DOHH2 (cell line): Measurements from ENCODE around the gene UNC5B.

ENCODE experiments used
- H3F3A ChIP-seq: fragments of 200-600 bp; sonication (generic), shearing (Covaris generic); 2 replicates; pipeline ENCODE4 v1.6.0; 2016; ENCODE audit warnings: antibody characterized with exemption, mild to moderate bottlenecking; ENCODE audit not compliant: control insufficient read depth, insufficient read depth
- H3K27ac ChIP-seq: fragments of 200-600 bp; sonication (generic); 2 replicates; pipeline ENCODE4 v1.5.1; 2014; ENCODE audit warnings: low read depth, mild to moderate bottlenecking, low read length, moderate library complexity
- H3K27me3 ChIP-seq: fragments of 200-600 bp; sonication (generic); 2 replicates; pipeline ENCODE4 v1.6.1; 2014; ENCODE audit warnings: mild to moderate bottlenecking, low read length, mixed read lengths; ENCODE audit not compliant: control insufficient read depth
- H3K36me3 ChIP-seq: fragments of 200-600 bp; sonication (generic); 2 replicates; pipeline ENCODE4 v1.6.1; 2014; ENCODE audit warnings: mild to moderate bottlenecking, low read length, moderate library complexity, mixed read lengths; ENCODE audit not compliant: control insufficient read depth
- H3K4me1 ChIP-seq: fragments of 200-600 bp; sonication (generic); 2 replicates; pipeline ENCODE4 v1.6.1; 2014; ENCODE audit warnings: mild to moderate bottlenecking, low read length, mixed read lengths; ENCODE audit not compliant: control insufficient read depth
- H3K4me2 ChIP-seq: fragments of 200-600 bp; sonication (generic); 2 replicates; pipeline ENCODE4 v1.6.0; 2014; ENCODE audit warnings: mild to moderate bottlenecking, low read length, moderate library complexity
- H3K4me3 ChIP-seq: fragments of 200-600 bp; sonication (generic); 2 replicates; pipeline ENCODE4 v1.5.1; 2014; ENCODE audit warnings: mild to moderate bottlenecking, low read length, mixed read lengths
- H3K79me2 ChIP-seq: fragments of 200-600 bp; sonication (generic); 2 replicates; pipeline ENCODE4 v1.6.1; 2014; ENCODE audit warnings: mild to moderate bottlenecking, low read length, mixed read lengths; ENCODE audit not compliant: control insufficient read depth
- H3K9me2 ChIP-seq: fragments of 200-600 bp; sonication (generic); replicated peaks from 2 replicates; pipeline ENCODE4 v1.6.1; 2014; ENCODE audit warnings: mild to moderate bottlenecking, low read length, mixed read lengths; ENCODE audit not compliant: control insufficient read depth
- H3K9me3 ChIP-seq: fragments of 200-600 bp; sonication (generic); 2 replicates; pipeline ENCODE4 v1.6.1; 2014; ENCODE audit warnings: antibody characterized with exemption, low read length, mixed read lengths; ENCODE audit not compliant: control insufficient read depth, insufficient read depth
- H4K20me1 ChIP-seq: fragments of 200-600 bp; sonication (generic); 2 replicates; pipeline ENCODE4 v1.6.0; 2014; ENCODE audit warnings: low read depth, mild to moderate bottlenecking, antibody characterized with exemption, low read length, moderate library complexity; ENCODE audit not compliant: control insufficient read depth, insufficient read depth
- EZH2phosphoT487 ChIP-seq: fragments of 200-600 bp; sonication (generic); IDR thresholded peaks from 2 replicates; pipeline ENCODE4 v1.6.1; 2017; ENCODE audit warnings: borderline replicate concordance, mild to moderate bottlenecking, antibody characterized with exemption, low read length, moderate library complexity, mixed read lengths
- TF ChIP-seq, protein P1 (sequence below): fragments of 200-600 bp; sonication (generic); IDR thresholded peaks from one replicate; pipeline ENCODE4 v1.5.1; 2014; ENCODE audit warnings: antibody characterized with exemption, mild to moderate bottlenecking, low read depth, low read length; ENCODE audit not compliant: poor library complexity, severe bottlenecking

UNC5B gene

DNA sequence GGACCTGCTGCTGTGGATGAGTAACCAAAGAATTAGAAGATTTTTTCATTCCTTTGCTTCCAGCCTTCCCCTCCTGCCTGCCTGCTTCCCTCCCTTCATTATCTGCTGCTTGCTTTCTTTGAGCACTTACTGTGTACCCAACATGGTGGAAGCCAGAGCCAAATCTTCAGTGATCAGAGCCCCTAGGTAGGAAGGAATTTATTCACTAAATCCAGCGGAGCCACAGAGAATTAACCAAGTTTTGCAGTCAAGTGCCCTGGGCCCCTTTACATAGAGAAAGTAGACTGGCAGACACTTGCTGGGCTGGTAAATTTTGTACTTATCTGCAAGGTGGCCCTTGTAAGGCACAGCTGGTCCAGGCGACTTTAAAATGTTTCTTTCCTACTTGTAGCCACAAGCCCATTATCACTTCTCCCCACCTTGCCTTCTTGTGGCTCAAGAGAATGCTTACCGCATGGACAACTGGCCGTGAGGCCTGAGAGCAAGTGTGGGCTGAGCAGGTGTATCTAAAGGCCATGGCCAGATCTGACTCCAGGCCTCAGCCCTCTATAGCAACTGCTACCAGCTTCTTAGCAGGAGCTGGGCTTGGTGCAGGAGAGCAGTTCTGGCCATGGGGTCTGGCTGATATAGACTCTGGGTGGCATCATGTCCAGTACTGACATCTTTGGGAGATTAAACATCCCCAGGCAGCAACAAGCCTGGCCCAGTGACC, 11.1 kb downstream of the UNC5B start:
- H3K27me3 ChIP-seq: peaks cover 6% of the 10 kb centered on the region
- H3K4me2 ChIP-seq: no peak overlapping the region
- H3K27ac ChIP-seq: no peak overlapping the region
- no peaks in the 10 kb centered on the region for H3K79me2 ChIP-seq
- no peaks in the 10 kb centered on the region for H3K4me1 ChIP-seq
- H3K4me3 ChIP-seq: no peak overlapping the region
- H3K9me3 ChIP-seq: no peaks in the 10 kb centered on the region
- no peak for TF ChIP-seq EZH2phosphoT487
- TF ChIP-seq, protein P1, sequence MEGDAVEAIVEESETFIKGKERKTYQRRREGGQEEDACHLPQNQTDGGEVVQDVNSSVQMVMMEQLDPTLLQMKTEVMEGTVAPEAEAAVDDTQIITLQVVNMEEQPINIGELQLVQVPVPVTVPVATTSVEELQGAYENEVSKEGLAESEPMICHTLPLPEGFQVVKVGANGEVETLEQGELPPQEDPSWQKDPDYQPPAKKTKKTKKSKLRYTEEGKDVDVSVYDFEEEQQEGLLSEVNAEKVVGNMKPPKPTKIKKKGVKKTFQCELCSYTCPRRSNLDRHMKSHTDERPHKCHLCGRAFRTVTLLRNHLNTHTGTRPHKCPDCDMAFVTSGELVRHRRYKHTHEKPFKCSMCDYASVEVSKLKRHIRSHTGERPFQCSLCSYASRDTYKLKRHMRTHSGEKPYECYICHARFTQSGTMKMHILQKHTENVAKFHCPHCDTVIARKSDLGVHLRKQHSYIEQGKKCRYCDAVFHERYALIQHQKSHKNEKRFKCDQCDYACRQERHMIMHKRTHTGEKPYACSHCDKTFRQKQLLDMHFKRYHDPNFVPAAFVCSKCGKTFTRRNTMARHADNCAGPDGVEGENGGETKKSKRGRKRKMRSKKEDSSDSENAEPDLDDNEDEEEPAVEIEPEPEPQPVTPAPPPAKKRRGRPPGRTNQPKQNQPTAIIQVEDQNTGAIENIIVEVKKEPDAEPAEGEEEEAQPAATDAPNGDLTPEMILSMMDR: no peak
- no peaks in the 10 kb centered on the region for H3K36me3 ChIP-seq
- peaks cover 2% of the 10 kb centered on the region; the same call in 1 of the 2 replicates for H4K20me1 ChIP-seq
- H3K9me2 ChIP-seq: no peaks in the 10 kb centered on the region
- no peaks in the 10 kb centered on the region for H3F3A ChIP-seq

DNA sequence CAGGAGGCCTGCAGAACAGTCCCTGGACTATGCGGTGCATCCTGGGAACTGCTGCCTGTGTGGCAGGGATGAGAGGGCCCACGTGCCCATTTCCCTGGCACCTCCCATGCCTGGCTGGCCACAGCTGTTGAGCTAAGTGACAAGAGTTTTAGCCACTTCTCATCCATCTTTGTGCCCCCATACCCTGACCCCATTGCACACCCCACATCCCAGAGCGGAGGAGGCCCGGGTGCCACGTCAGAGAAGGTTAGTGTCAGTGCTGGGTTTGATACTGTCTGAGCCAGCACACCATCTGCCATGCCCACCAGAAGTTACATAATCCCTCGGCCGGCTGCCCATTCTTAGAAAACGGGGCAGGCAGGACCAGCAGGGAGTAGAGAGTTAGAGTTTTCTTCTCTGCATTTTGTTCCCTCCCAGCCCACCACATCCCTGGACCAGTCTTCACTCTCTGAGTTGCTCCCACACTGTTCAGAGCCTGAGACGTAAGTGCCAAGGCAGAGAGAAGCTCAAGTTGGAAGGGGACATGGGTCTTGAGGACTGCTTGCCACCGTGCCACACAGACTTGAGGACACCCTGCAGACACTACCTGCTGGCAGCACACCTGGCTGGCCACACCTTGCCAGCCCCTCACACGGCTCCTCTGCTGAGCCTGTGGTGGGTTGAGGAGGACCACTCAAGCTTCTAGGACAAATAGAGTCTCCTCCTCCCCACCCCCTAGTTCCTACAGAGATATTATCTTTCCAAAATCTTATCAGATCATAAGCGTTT, 13.1 kb downstream of the UNC5B start:
- Histone ChIP-seq H3K4me3 (no peak overlapping the region), H3K27ac (no peak overlapping the region), H4K20me1 (peaks cover 2% of the 10 kb centered on the region; the same call in 1 of the 2 replicates), H3F3A (no peaks in the 10 kb centered on the region), H3K36me3 (no peaks in the 10 kb centered on the region), H3K79me2 (no peaks in the 10 kb centered on the region), H3K4me2 (no peak overlapping the region), H3K9me2 (no peaks in the 10 kb centered on the region), H3K9me3 (no peaks in the 10 kb centered on the region), H3K27me3 (peaks cover 4% of the 10 kb centered on the region; the same call in 1 of the 2 replicates), H3K4me1 (no peaks in the 10 kb centered on the region)
- no peak for TF ChIP-seq EZH2phosphoT487

DNA sequence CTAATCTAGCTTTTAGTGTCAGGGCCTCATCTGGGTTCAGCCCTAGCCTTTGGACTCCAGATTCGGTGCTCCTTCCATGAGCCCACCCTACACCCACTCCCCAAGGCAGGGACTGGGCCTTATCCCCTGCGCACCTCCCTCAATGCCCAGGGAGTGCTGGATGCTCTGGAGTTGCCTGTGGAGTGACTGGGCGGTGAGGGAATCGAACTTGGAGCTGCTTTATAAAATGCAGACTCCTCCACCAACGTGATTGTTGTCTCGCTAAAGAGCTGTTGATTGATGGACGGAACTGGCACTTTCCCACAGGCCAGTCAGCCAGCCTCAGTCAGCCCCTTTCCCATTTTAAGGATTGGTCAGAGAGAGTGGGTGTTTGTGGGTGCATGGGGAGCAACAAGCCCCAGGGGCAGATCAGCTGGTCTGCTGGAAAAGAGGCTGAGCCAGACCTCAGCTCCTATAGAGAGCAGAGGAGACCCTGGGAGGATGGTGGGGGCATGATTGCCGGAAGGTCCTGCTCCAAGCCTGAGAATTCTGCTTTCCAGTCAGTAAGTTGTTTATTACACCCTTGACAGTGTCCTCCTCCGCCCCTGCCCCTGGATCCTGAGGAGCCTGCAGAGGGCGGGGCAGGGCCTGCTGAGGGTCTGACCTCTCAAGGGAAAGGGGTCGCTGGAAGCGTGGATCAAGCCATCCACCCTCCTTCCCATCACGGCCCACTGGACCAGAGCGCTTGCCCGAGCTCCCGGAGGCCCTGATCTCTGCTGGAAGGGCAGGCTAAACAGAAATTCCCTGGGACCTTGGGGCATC, 16.7 kb downstream of the UNC5B start:
- Histone ChIP-seq H3K9me2 (no peaks in the 10 kb centered on the region), H3K27me3 (peaks cover 7% of the 10 kb centered on the region), H3K36me3 (no peaks in the 10 kb centered on the region), H3K4me3 (no peak overlapping the region), H4K20me1 (no peaks in the 10 kb centered on the region), H3K9me3 (no peaks in the 10 kb centered on the region), H3K27ac (no peak overlapping the region), H3K4me1 (no peaks in the 10 kb centered on the region), H3K79me2 (no peaks in the 10 kb centered on the region), H3F3A (no peaks in the 10 kb centered on the region), H3K4me2 (no peak overlapping the region)
- TF ChIP-seq EZH2phosphoT487: no peak
- TF ChIP-seq, protein P1: no peak
